SK-N-SH treated with all-trans-retinoic acid at 6 μM for 48 hours (cell line): ENCODE measurements around the gene TMEM132C.

ENCODE experiments used
- ATAC-seq: fragments of 200-7000 bp; cut with Tn5 transposase; 3 replicates; pipeline ENCODE4 v1.9.1; 2020; ENCODE audit warnings: mild to moderate bottlenecking, moderate library complexity
- ARNTL ChIP-seq: fragments of 450-650 bp; formaldehyde crosslinking; IDR thresholded peaks from 2 replicates; pipeline ENCODE4 v1.5.0; 2020; ENCODE audit warnings: low read depth, mild to moderate bottlenecking, moderate library complexity, borderline replicate concordance
- BACH2 ChIP-seq: fragments of 250-450 bp; sonication (Bioruptor Pico); IDR thresholded peaks from 2 replicates; pipeline ENCODE4 v1.9.0; 2021; ENCODE audit warnings: mild to moderate bottlenecking, borderline replicate concordance
- CREB5 ChIP-seq: fragments of 250-450 bp; sonication (Bioruptor Pico); IDR thresholded peaks from 2 replicates; pipeline ENCODE4 v1.5.1; 2020; ENCODE audit warnings: low read depth, mild to moderate bottlenecking, moderate library complexity
- CSDC2 ChIP-seq: fragments of 250-450 bp; sonication (Bioruptor Pico); IDR thresholded peaks from 2 replicates; pipeline ENCODE4 v1.5.0; 2020; ENCODE audit warnings: mild to moderate bottlenecking, moderate library complexity
- GLIS3 ChIP-seq: fragments of 250-450 bp; sonication (Bioruptor Pico); IDR thresholded peaks from 2 replicates; pipeline ENCODE4 v1.5.0; 2020; ENCODE audit warnings: mild to moderate bottlenecking, moderate library complexity
- ISL1 ChIP-seq: fragments of 250-450 bp; sonication (Bioruptor Pico); IDR thresholded peaks from 2 replicates; pipeline ENCODE4 v2.1.2; 2022; ENCODE audit warnings: mild to moderate bottlenecking, moderate library complexity
- OSR1 ChIP-seq: fragments of 250-450 bp; sonication (Bioruptor Pico); IDR thresholded peaks from 2 replicates; pipeline ENCODE4 v1.8.0; 2022; ENCODE audit warnings: moderate library complexity, mild to moderate bottlenecking, inconsistent platforms
- POU6F1 ChIP-seq: fragments of 250-450 bp; sonication (Bioruptor Pico); IDR thresholded peaks from 2 replicates; pipeline ENCODE4 v1.8.0; 2021; ENCODE audit warnings: low read depth, mild to moderate bottlenecking, moderate library complexity, borderline replicate concordance
- PPARA ChIP-seq: fragments of 250-450 bp; sonication (Bioruptor Pico); IDR thresholded peaks from 2 replicates; pipeline ENCODE4 v1.5.0; 2020; ENCODE audit warnings: mild to moderate bottlenecking, borderline replicate concordance
- RARB ChIP-seq: fragments of 250-450 bp; sonication (Bioruptor Pico); IDR thresholded peaks from 2 replicates; pipeline ENCODE4 v1.8.0; 2021; ENCODE audit warnings: mild to moderate bottlenecking, moderate library complexity
- SNAI2 ChIP-seq: fragments of 250-450 bp; sonication (Bioruptor Pico); IDR thresholded peaks from 2 replicates; pipeline ENCODE4 v1.5.0; 2020; ENCODE audit warnings: mild to moderate bottlenecking, moderate library complexity
- TCF4 ChIP-seq: fragments of 250-450 bp; sonication (Bioruptor Pico); IDR thresholded peaks from 2 replicates; pipeline ENCODE4 v1.8.0; 2021; ENCODE audit warnings: mild to moderate bottlenecking, moderate library complexity, borderline replicate concordance
- TOX ChIP-seq: fragments of 250-450 bp; sonication (Bioruptor Pico); IDR thresholded peaks from 2 replicates; pipeline ENCODE4 v1.8.0; 2021; ENCODE audit warnings: mild to moderate bottlenecking, moderate library complexity, borderline replicate concordance
- TSHZ2 ChIP-seq: fragments of 250-450 bp; sonication (Bioruptor Pico); IDR thresholded peaks from 2 replicates; pipeline ENCODE4 v1.5.0; 2020; ENCODE audit warnings: mild to moderate bottlenecking, moderate library complexity
- ZC3H10 ChIP-seq: fragments of 250-450 bp; sonication (Bioruptor Pico); IDR thresholded peaks from 2 replicates; pipeline ENCODE4 v1.5.1; 2021; ENCODE audit warnings: mild to moderate bottlenecking, moderate library complexity
- ZFP3 ChIP-seq: fragments of 250-450 bp; sonication (Bioruptor Pico); IDR thresholded peaks from 2 replicates; pipeline ENCODE4 v1.5.0; 2020; ENCODE audit warnings: mild to moderate bottlenecking, moderate library complexity
- ZFP30 ChIP-seq: fragments of 450-650 bp; formaldehyde crosslinking; IDR thresholded peaks from 2 replicates; pipeline ENCODE4 v1.5.0; 2022; ENCODE audit warnings: mild to moderate bottlenecking, moderate library complexity
- ZNF565 ChIP-seq: fragments of 450-650 bp; formaldehyde crosslinking; conservative IDR thresholded peaks from 2 replicates; pipeline ENCODE4 v1.5.0; 2020; ENCODE audit warnings: low read depth, mild to moderate bottlenecking, moderate library complexity
- ZNF70 ChIP-seq: fragments of 450-650 bp; formaldehyde crosslinking; IDR thresholded peaks from 2 replicates; pipeline ENCODE4 v1.5.0; 2020; ENCODE audit warnings: mild to moderate bottlenecking, moderate library complexity
- ZNF8 ChIP-seq: fragments of 450-650 bp; formaldehyde crosslinking; IDR thresholded peaks from 2 replicates; pipeline ENCODE4 v1.5.0; 2020; ENCODE audit warnings: mild to moderate bottlenecking, moderate library complexity
- TF ChIP-seq, protein P1 (sequence below): fragments of 250-450 bp; sonication (Bioruptor Pico); IDR thresholded peaks from 2 replicates; pipeline ENCODE4 v1.5.1; 2021; ENCODE audit warnings: mild to moderate bottlenecking, moderate library complexity

Gene TMEM132C

DNA sequence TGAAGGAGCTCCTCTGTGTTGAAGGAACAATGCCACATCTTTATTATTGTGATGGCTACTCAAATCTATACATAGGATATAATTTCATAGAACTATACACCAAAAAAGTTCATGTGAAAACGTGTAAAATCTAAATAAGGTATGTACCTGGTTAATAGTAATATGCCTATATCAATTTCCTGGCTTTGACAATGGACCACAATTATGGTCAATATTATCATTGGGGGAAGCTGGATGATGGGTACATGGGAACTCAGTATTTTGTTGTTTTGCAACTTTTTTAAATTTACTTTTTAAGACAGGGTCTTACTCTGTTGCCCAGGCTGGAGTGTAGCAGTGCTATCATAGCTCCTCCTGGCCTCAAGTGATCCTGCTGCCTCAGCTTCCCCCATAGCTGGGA is 270.7 kb downstream of the TMEM132C start:
- no peak for ATAC-seq
- TF ChIP-seq OSR1 (CRISPR knock-in tag): no peak
- no peak for TF ChIP-seq ARNTL (CRISPR knock-in tag)
- no peak for TF ChIP-seq TOX (CRISPR knock-in tag)
- no peak for TF ChIP-seq BACH2 (CRISPR knock-in tag)
- no peak for TF ChIP-seq ZNF70 (CRISPR knock-in tag)
- no peak for TF ChIP-seq ZFP3
- TF ChIP-seq RARB (CRISPR knock-in tag): no peak
- TF ChIP-seq GLIS3 (CRISPR knock-in tag): no peak
- TF ChIP-seq CREB5 (CRISPR knock-in tag): no peak
- TF ChIP-seq ZC3H10 (CRISPR knock-in tag): no peak
- no peak for TF ChIP-seq SNAI2 (CRISPR knock-in tag)
- no peak for TF ChIP-seq ZNF565
- no peak for TF ChIP-seq PPARA (CRISPR knock-in tag)
- TF ChIP-seq CSDC2 (CRISPR knock-in tag): no peak
- no peak for TF ChIP-seq ISL1 (CRISPR knock-in tag)
- TF ChIP-seq TCF4: no peak
- no peak for TF ChIP-seq POU6F1 (CRISPR knock-in tag)
- no peak for TF ChIP-seq TSHZ2 (CRISPR knock-in tag)
- no peak for TF ChIP-seq ZNF8 (CRISPR knock-in tag)
- no peak for TF ChIP-seq ZFP30

- TF ChIP-seq RARB (CRISPR knock-in tag) (no peak), GLIS3 (CRISPR knock-in tag) (no peak), OSR1 (CRISPR knock-in tag) (no peak), CSDC2 (CRISPR knock-in tag) (no peak), ZNF565 (no peak), PPARA (CRISPR knock-in tag) (no peak), ISL1 (CRISPR knock-in tag) (no peak), TSHZ2 (CRISPR knock-in tag) (no peak), ZNF70 (CRISPR knock-in tag) (no peak)
- TF ChIP-seq, protein P1, sequence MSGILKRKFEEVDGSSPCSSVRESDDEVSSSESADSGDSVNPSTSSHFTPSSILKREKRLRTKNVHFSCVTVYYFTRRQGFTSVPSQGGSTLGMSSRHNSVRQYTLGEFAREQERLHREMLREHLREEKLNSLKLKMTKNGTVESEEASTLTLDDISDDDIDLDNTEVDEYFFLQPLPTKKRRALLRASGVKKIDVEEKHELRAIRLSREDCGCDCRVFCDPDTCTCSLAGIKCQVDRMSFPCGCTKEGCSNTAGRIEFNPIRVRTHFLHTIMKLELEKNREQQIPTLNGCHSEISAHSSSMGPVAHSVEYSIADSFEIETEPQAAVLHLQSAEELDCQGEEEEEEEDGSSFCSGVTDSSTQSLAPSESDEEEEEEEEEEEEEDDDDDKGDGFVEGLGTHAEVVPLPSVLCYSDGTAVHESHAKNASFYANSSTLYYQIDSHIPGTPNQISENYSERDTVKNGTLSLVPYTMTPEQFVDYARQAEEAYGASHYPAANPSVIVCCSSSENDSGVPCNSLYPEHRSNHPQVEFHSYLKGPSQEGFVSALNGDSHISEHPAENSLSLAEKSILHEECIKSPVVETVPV: no peak
- ATAC-seq: no peak
These were observed 275.9 kb downstream of the TMEM132C start for GRCh38 chr12:128542844-128543243.

- no peak for TF ChIP-seq TCF4
- TF ChIP-seq ZNF8 (CRISPR knock-in tag): no peak
- TF ChIP-seq SNAI2 (CRISPR knock-in tag): no peak
- TF ChIP-seq, protein P1: no peak
- TF ChIP-seq RARB (CRISPR knock-in tag): no peak
- TF ChIP-seq ZFP3: no peak
- TF ChIP-seq, all 23 proteins: peak for 0
- no peak for ATAC-seq
These were observed 276.5 kb downstream of the TMEM132C start for GRCh38 chr12:128543460-128543859.
